SHP77 (cell line): Measurements from ENCODE around the gene STARD13.

Experiments used
- DNase-seq, 2 experiments: peaks; one replicate each; lab custom pipeline; 2025; lab: John Stamatoyannopoulos, UW

Gene STARD13, protein sequence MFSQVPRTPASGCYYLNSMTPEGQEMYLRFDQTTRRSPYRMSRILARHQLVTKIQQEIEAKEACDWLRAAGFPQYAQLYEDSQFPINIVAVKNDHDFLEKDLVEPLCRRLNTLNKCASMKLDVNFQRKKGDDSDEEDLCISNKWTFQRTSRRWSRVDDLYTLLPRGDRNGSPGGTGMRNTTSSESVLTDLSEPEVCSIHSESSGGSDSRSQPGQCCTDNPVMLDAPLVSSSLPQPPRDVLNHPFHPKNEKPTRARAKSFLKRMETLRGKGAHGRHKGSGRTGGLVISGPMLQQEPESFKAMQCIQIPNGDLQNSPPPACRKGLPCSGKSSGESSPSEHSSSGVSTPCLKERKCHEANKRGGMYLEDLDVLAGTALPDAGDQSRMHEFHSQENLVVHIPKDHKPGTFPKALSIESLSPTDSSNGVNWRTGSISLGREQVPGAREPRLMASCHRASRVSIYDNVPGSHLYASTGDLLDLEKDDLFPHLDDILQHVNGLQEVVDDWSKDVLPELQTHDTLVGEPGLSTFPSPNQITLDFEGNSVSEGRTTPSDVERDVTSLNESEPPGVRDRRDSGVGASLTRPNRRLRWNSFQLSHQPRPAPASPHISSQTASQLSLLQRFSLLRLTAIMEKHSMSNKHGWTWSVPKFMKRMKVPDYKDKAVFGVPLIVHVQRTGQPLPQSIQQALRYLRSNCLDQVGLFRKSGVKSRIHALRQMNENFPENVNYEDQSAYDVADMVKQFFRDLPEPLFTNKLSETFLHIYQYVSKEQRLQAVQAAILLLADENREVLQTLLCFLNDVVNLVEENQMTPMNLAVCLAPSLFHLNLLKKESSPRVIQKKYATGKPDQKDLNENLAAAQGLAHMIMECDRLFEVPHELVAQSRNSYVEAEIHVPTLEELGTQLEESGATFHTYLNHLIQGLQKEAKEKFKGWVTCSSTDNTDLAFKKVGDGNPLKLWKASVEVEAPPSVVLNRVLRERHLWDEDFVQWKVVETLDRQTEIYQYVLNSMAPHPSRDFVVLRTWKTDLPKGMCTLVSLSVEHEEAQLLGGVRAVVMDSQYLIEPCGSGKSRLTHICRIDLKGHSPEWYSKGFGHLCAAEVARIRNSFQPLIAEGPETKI

DNA sequence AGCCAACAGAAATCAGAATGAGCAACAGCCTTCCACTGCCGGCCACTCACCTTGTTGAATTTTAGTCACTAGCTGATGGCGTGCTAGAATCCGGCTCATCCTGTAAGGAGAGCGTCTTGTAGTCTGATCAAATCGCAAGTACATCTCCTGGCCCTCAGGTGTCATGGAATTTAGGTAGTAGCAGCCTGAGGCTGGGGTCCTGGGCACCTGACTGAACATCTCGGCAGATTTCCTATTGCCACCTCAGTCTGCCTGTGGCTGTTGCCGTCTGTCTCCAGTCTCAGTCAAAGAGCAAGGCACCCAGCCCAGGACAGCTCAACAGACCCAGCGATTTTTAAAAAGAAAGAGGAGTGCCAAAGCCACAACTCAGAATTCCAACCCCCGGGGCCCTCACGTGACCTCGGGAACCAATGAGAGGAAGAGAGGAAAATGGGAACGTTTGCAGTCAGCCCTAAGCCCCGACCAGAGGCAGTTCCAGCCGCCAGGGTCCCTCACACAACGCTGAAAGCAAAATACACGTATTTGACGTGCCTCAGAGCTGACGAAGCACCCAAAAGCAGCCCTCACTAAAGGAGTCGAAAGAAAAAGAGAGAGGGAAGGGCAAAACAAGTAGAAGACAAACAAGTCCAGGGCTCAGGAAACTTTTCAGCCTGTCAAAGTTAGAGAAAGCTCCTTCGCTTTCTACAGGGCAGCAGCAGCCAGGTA is at the start of gene STARD13:
Gene STARD13, minus strand, starts transcription at position 336 of the 705 bp plus-strand sequence. Its CDS starts 117 bp downstream, at position 219.
- peak; percentile 83 to 90 for DNase-seq

DNA sequence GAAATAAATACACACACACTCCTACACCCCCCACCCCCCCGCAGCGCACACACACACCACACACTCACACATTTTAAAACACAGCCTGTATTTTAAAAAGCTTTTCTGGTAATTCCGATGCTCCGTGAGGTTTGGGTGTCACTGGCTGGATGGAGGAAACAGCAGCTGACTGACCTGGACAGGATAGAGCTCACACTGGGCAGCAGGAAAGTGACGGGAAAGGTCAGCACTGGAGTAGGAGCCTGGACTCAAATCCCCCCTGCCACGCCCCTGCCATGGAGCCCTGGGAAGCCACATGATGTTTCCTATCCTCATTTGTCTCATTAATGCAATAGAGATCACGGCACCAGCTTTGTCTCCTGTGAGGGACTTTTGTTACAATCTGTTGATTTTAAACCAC is 49.3 kb upstream of the STARD13 start:
- DNase-seq = no peak

DNA sequence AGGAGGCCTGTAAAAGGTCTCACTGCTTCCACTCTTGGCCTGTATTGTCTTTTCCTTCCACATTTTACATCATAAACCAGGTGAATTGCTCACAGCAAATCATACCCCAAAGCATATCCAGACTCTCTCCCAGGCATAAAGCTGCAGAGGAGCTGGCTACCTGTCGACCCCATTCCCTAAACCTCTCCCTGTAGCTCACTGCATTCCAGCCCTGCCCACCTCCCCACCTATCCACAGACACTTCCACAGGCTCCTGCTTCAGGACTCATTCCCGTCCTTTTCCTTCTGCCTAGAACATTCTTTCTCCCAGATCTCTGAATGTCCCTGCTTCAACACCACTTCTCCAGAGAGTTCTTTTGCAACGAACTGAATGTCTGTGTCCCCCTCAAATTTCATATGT is 46.4 kb upstream of the STARD13 start:
- DNase-seq = no peak

DNA sequence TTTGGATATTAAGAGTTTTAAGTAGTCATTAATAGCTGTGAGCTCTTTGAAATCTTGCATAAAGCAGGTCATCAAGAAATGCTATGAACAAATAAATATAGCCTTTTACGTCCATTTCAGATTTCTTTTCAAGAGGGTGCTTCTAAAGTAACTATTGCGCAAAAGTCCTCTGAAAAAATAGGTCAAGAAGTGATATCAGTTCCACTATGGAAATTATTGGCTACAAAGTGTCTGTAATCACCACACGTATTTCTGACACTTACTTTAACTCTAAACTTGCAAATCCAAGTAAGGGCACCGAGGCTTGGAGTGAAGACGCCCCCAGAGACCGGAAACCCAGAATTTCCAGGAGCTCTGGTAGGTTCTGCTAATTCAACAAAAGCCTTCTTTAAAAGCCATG is 44.9 kb upstream of the STARD13 start:
- DNase-seq = no peak

DNA sequence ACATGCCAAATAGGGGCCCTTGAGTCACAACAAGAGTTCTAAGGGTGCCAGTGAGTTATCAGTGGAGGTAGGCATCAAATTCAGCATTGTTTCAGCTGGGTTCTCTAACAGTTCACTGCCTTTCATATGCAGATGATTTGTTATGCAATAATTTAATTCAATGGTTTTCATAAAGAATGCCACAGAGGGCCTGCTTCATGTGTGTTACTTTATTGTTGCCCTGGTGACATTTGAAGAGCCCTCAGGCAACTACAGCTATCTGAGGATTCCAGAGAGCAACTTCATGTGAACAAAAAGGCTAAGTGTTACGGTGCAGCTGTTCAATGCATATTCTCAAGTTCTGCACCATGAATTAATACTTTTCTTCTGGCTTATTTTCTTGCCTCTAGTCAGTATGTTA is 43.1 kb upstream of the STARD13 start:
- DNase-seq = no peak

DNA sequence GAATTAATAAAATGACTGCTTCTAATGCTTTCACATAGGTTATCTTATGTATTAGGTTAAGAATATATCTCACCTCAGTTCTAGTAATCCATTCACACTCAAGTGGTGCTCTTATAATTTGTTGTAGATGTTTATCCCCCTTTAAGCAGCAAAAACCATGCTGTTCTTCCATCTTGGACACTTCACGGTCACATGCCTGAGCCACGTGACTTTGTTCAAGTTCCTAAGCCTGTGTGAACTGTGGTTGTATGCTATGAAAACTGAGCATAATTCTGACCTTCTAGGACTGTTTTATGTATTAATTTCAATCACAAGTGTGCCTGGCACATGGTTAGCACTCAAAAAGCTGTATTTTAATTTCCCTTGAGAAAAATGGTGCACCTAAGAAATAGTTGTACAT is 41.2 kb upstream of the STARD13 start:
- DNase-seq = no peak

DNA sequence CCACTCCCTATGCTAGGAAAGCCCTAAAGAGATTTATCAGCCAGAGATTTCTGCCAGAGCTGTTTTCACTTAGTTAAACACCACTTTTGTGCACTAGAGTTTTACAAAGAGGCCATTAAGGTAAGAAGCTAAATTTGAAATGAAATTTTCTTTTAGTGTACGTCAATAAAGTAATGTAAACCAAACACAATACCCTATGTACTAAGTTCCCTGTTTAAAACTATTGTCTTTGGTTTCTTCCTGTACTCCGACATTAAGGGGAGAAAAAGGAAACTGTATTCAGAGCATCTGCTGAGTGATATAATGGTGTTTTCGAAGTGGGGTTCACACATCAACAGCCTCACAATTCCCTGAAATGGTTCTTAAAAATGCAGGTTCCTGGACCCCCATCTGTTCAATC is 40.7 kb upstream of the STARD13 start:
- no peak for DNase-seq

DNA sequence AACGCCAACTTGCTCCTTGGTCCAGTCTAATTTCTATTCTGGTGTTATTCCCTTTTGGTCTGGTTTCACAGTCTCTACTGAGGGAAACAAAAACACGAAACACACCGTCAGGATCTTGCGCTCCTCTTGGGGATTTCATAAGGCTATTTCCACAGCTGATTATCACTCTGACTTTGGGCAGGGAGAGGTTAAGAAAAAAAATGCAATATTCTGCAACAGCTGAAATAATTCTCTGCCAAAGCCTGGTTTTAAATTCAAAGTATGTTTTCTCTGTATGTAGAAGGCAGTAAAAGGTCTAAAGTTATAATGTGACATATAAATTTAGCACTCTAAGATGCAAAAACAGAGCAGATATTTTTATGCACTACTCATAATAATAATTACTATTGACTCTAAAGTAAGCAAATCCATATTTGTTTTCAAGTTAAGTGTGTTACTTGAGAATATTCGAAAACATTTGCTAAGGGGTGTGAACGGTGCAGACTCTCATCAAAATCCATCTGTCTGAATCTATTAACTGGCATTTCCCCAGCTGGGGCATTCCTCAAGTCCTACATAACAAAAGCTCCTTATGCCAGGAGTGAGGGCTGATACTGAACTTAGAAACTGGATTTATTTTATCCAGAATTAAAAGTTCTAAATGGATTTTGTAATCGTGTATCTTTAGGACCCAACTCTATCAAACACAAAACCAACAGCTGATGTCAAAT is 38.4 kb upstream of the STARD13 start:
- DNase-seq = no peak

DNA sequence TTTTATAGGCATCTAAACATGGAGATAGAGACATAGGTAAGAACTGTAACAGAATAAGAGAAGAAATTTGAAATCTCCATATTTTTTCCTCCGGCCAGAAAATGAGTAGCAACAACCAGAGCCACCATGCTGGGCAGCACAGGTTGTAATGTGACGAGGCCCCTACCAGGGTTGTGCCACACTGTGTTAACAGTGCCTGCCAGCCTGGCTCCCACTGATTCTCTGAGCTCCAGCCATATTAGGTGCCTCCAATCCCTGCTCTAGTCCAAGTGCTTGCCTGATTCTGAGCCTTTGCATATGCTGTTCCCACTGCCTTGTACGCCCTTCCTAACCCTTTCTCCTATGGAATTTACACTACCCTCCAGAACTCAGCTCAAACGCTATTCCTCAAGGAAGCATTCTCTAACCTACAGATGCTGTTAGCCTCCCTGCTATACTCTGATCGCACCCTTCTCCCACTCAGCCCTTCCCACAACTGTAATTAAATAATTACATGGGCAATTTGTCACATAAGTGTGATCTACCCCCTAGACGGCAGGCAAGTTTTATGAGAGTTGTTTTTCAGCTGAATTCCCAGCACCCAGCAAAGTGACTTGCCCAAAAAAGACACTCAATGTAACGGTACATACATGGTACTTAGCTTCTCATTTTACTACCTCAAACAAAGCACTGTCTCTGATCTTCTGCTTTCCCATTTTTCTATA is 37.6 kb upstream of the STARD13 start:
- no peak for DNase-seq

DNA sequence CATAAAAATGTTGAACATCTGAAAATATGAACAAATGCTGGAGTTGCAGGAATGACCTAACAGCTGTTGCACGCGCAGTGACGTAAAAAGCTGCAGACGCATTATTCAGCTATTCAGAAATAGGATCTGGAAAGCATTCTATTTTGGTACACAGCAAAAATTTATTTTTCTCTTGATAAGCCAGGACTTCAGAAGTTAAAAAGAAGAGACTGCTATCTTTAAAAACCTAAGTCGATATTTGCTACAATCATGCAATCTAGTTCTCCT is 36.9 kb upstream of the STARD13 start:
- no peak for DNase-seq

DNA sequence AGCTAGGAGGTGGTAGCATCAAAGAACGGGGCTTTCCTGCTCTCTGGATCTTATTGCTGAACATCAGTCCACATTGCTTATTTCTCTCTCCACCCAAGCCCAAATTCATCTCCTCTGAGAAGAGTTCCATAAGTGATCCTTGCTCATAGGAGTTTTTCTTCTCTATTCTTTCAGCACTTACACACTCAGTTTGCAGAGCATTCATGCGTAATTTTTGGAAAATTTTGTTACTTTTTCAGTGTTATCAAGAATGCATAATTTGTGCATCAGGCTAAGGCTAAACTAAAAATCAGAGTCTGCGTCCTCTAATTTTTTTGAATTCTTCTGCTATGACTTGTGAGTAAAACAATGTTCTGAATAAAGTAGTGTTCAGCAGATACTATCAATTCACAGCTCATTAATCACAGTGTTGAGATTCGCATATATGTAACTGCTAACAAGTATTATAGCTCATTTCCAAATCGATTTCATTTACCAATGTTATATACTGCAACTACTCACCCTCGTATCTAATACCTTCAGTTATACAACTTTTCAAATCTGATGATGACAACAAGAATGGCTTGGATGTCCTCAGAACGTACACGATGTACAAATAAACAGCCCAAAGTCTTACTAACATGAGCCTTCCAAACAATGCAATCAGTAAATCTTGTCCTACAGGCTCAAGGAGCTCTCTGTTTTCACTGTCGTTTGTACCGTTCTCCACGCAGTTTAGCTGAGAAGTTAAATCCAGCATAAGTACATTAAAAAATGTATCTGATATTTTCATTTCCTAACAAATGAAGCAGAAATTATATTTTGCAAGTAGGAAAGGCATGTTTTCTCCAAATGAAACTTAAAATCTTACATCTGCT is 36.4 kb upstream of the STARD13 start:
- no peak for DNase-seq

DNA sequence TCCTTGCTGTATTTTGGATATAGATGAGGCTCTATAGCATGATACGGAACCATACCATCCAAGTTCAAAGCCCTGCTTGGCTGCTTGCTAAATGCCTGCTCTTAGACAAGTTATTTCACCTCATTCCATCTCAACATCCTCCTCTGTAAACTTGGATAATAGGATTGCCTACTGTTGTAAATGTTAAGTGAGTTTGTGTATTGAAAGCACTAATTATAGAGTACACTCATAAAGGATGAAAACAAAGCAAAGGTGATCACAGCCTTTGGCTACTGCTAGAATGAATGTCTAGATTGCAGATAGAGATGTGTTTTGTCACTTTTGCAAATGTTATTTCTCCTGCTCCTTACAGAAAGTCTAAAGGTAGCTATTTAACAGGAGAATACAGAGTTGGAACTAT is 34.3 kb upstream of the STARD13 start:
- DNase-seq = no peak

DNA sequence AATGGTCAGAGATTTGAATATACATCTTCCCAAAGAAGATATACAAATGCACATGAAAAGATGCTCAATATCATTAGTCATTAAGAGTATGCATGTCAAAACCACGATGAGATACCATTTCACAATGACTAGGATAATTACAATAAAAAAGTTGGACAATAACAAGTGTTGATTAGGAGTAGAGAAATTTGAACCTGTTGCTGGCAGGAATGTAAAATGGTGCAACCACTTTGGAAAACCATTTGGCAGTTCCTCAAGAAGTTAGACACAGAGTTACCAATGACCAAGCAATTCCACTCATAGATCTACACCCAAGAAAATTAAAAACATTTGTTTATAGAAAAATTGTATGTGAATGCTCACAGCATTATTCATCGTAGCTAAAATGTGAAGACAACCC is 33.2 kb upstream of the STARD13 start:
- no peak for DNase-seq

DNA sequence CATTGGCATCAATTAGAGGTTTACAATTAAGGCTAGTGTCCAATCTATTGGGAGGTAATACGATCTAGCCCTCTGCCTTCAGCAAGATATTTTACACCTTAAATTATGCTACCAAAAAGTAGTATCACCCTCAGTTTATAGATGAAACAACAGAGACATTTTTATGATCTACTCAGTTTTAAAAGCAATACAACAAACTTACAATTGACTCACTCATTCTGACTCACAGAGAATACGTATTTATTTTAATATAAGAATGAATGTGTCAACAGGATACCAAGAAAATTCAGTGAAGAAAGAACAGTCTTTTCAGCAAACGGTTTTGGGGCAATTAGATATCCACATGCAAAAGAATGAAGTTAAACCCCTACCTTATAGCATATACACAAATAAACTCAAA is 32.5 kb upstream of the STARD13 start:
- DNase-seq = no peak

DNA sequence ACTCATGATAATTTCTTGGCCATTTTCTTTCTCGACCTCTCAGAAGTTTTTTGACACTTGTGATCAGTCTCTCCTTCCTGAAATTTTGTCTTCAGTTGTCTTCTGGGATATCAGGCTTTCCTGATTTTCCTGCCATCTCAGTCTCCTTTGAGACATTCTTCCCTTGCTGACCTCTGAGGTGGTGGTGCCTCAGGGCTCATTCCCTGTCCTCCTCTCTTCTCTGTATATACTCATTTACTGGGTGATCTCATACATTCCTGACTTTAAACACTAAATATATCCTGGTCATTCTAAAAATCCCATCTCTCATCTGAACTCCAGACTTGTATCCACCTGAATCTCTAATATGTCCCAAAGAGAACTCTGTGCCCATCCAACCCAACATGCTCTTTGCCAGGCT is 31.3 kb upstream of the STARD13 start:
- DNase-seq = no peak

DNA sequence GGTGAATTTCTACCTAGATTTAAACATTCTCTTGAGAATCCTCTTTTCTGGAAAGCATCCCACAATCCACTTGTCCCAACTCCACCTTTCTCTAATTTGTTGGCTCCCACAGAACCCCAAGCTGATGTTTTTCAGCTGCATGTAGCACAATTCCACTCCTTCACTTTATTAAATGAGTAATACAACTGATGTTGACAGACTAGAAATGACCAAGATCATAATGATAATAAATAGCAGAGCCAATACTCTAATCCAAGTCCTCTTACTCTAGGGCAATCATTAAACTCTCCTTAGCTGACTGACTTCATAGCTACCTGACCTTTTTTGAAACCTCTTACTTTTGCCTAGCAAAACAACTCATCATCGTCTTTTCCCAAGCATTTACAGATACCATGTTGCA is 27.9 kb upstream of the STARD13 start:
- no peak for DNase-seq

DNA sequence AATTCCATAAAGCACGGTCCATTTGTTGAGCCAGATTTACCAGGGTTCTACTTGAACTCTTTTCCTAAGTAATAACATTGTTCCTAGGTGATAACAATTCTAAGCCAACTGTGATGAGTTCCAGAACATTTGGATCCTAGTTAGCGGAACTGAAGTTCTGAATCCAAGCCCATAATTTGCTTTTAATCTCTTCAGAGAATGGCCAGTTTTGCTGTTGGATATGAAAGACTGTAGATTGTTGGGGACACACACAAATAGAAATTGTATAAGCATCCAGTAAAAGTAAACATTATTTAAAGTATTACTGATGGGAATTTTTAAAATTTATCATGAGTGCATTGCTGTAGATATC is 27.3 kb upstream of the STARD13 start:
- no peak for DNase-seq

DNA sequence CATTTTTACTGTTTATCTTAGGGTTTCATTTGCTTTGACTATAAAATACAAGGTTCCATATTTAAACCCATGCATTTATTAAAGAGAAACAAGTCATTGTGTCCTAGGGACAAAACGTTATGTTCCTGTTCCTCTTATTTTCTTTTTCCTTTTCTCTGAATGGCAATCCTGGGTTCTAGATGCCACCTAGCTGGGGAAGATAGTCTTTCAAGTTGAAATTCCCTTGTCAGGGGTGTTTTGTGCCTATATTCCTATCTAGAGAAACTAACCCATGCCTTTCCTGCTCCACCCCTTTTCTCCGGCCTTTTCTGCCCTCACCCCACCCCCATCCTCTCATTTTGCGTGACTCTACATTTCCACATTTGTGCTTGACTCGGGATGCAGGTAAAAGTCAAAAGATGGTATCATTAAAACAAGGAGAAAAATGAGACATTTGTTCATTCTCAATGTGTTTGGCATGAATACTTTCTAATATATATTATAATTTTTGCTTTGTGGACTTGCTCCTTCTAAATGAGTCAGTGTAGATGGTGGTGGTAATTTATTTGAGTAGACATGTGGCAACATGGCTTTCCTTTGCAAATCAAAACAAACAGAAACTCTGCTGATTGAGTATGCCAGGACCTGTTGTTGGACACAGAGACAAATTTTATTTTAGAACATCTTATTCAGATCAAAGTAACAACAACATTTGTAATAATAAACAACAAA is 26.8 kb upstream of the STARD13 start:
- no peak for DNase-seq

DNA sequence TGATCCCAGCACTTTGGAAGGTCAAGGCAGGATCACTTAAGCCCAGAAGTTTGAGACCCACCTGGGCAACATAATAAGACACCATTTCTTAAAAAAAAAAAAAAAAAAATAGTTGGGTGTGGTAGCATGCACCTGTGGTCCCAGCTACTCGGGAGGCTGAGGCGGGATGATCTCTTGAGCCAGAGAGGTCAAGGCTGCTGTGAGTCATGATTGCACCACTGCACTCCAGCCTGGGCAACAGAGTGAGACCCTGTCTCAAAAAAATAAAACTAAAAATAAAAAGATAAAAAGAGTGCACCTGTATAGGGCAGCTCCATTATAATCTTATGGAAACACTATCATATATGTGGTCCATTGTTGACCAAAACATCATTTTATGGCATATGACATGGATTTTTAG is 25.5 kb upstream of the STARD13 start:
- no peak for DNase-seq
